WTC11 (cell line): Measurements from ENCODE around the gene STPG4. TPM values are rescaled to one million over a fixed set of nuclear protein-coding genes. Genes with fewer than 3 reads are reported as not detected.

Experiments used
- ATAC-seq: fragments of 200-7000 bp; cut with Tn5 transposase; 2 replicates; pipeline ENCODE4 v1.10.0; 2021; ENCODE audit warnings: mild to moderate bottlenecking, moderate library complexity
- CTCF ChIA-PET: fragments of 300-600 bp; sonication (Branson Sonifier 250); formaldehyde crosslinking; loops from one replicate; lab custom pipeline; 2021; ENCODE audit warnings: antibody characterized with exemption; lab: Charles Lee
- POLR2A ChIA-PET: fragments of 350-600 bp; sonication (Branson Sonifier 250); formaldehyde crosslinking; loops from one replicate; lab custom pipeline; 2021; ENCODE audit warnings: antibody characterized with exemption; lab: Charles Lee
- DNase-seq: peaks from one replicate; pipeline ENCODE4 v3.0.0; 2021; ENCODE audit warnings: low spot score
- H3K27ac Mint-ChIP-seq: 2 replicates; pipeline ENCODE4 v1.8.0; 2021; ENCODE audit warnings: mixed read lengths
- H3K27me3 Mint-ChIP-seq: 2 replicates; pipeline ENCODE4 v1.8.0; 2021; ENCODE audit warnings: low read depth, mild to moderate bottlenecking, moderate library complexity, mixed read lengths
- H3K36me3 Mint-ChIP-seq: 2 replicates; pipeline ENCODE4 v1.8.0; 2021; ENCODE audit warnings: mixed read lengths
- H3K4me1 Mint-ChIP-seq: 2 replicates; pipeline ENCODE4 v1.8.0; 2022; ENCODE audit warnings: mixed read lengths
- H3K4me3 Mint-ChIP-seq: 2 replicates; pipeline ENCODE4 v1.8.0; 2021; ENCODE audit warnings: mild to moderate bottlenecking, moderate library complexity, mixed read lengths
- H3K9me3 Mint-ChIP-seq: 2 replicates; pipeline ENCODE4 v1.8.0; 2021; ENCODE audit warnings: mixed read lengths
- AFF4 ChIP-seq: sonication (generic); formaldehyde crosslinking; IDR thresholded peaks from 2 replicates; pipeline ENCODE4 v1.8.1; 2023; ENCODE audit warnings: mild to moderate bottlenecking, missing genetic modification reagents, borderline replicate concordance
- CREM ChIP-seq: sonication (generic); formaldehyde crosslinking; IDR thresholded peaks from 2 replicates; pipeline ENCODE4 v1.8.1; 2022; ENCODE audit warnings: mild to moderate bottlenecking, missing genetic modification reagents, moderate library complexity
- ELF4 ChIP-seq: sonication (generic); formaldehyde crosslinking; IDR thresholded peaks from 2 replicates; pipeline ENCODE4 v1.8.1; 2022; ENCODE audit warnings: low read depth, mild to moderate bottlenecking, moderate library complexity, missing genetic modification reagents
- IRF1 ChIP-seq: sonication (generic); formaldehyde crosslinking; IDR thresholded peaks from 2 replicates; pipeline ENCODE4 v1.8.0; 2023; ENCODE audit warnings: missing genetic modification reagents
- NR1H2 ChIP-seq: sonication (generic); formaldehyde crosslinking; IDR thresholded peaks from 2 replicates; pipeline ENCODE4 v1.9.0; 2021; ENCODE audit warnings: mild to moderate bottlenecking, moderate library complexity, missing genetic modification reagents
- NR3C1 ChIP-seq: sonication (generic); formaldehyde crosslinking; conservative IDR thresholded peaks from 2 replicates; pipeline ENCODE4 v1.8.1; 2023; ENCODE audit warnings: low read depth, mild to moderate bottlenecking, missing genetic modification reagents
- OVOL2 ChIP-seq: fragments of 250-450 bp; sonication (Bioruptor Pico); IDR thresholded peaks from 2 replicates; pipeline ENCODE4 v1.9.0; 2021; ENCODE audit warnings: mild to moderate bottlenecking, borderline replicate concordance
- PRRX2 ChIP-seq: fragments of 250-450 bp; sonication (Bioruptor Pico); IDR thresholded peaks from 2 replicates; pipeline ENCODE4 v1.8.0; 2021; ENCODE audit warnings: mild to moderate bottlenecking
- ZMAT4 ChIP-seq: fragments of 250-450 bp; sonication (Bioruptor Pico); IDR thresholded peaks from 2 replicates; pipeline ENCODE4 v1.9.0; 2021; ENCODE audit warnings: mild to moderate bottlenecking
- ZNF263 ChIP-seq: sonication (generic); formaldehyde crosslinking; IDR thresholded peaks from 2 replicates; pipeline ENCODE4 v1.8.1; 2022; ENCODE audit warnings: low read depth, mild to moderate bottlenecking, moderate library complexity, missing genetic modification reagents
- ZNF317 ChIP-seq: sonication (generic); formaldehyde crosslinking; IDR thresholded peaks from 2 replicates; pipeline ENCODE4 v1.8.1; 2023; ENCODE audit warnings: low read depth, mild to moderate bottlenecking, moderate library complexity, missing genetic modification reagents, borderline replicate concordance
- total RNA-seq: library from RNA; stranded (reverse); gene quantifications from 3 replicates; pipeline ENCODE4 v1.2.3, GENCODE V29; 2021
- TF ChIP-seq, protein P1 (sequence below): fragments of 250-450 bp; sonication (Bioruptor Pico); conservative IDR thresholded peaks from 2 replicates; pipeline ENCODE4 v1.9.0; 2021; ENCODE audit warnings: mild to moderate bottlenecking
- TF ChIP-seq, protein P2 (sequence below): sonication (generic); formaldehyde crosslinking; IDR thresholded peaks from 2 replicates; pipeline ENCODE4 v1.8.1; 2023; ENCODE audit warnings: mild to moderate bottlenecking, moderate library complexity, missing genetic modification reagents

STPG4 gene
- total RNA-seq, 1 experiment from 2014 or later: not detected

DNA sequence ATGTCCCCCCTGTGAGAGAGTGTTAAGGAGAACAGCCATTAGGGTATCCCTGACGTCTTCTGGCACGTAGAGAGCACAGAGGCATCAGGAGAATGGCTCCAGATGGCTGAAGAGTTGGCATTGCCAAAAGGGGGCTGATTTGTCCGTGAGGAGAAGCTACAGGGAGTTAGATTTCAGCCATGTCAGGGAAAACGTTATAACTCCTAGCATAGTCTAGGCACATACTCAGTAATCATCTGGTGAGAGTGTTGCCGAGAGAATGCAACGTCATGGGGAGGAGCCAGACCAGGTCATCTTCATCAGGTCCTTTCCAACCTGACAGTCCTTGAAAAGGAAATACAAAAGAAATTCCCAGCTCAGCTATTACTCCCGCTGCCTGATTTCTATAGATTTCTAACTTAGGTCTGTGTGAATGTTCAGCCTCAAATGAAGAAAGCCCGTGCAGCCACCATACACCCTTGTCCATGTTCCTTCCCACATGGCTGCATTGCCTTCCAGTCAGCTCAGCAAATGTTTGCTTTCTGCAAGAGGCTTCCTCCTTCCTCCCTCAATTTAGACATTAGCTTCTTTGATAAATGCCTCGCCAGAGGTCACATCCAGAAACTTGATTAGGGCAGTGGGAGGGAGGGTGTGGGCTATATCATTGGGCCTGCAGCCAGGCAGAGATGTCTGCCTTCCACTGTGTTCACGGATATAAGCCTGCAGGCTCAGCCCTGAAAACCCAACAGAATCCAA is 93.0 kb downstream of the STPG4 start:
- Mint-ChIP-seq H3K27ac (no peak overlapping the region; the same call in 1 of the 2 replicates), H3K9me3 (no peaks in the 10 kb centered on the region), H3K4me1 (peaks cover 35% of the 10 kb centered on the region), H3K27me3 (no peaks in the 10 kb centered on the region), H3K36me3 (no peaks in the 10 kb centered on the region), H3K4me3 (no peak overlapping the region)
- ATAC-seq (no peak), DNase-seq (no peak)
- CTCF ChIA-PET: interaction anchor here (1.0 kb wide), 1 partner anchor 11 kb away, joined by 3 read pairs; no protein-coding TSS in a partner anchor
- POLR2A ChIA-PET: no interaction called here
- TF ChIP-seq ZMAT4: no peak
- TF ChIP-seq OVOL2: no peak
- TF ChIP-seq PRRX2: no peak
- TF ChIP-seq ZNF317 (CRISPR knock-in tag): no peak
- TF ChIP-seq IRF1 (CRISPR knock-in tag): no peak
- TF ChIP-seq ZNF263 (CRISPR knock-in tag): no peak

DNA sequence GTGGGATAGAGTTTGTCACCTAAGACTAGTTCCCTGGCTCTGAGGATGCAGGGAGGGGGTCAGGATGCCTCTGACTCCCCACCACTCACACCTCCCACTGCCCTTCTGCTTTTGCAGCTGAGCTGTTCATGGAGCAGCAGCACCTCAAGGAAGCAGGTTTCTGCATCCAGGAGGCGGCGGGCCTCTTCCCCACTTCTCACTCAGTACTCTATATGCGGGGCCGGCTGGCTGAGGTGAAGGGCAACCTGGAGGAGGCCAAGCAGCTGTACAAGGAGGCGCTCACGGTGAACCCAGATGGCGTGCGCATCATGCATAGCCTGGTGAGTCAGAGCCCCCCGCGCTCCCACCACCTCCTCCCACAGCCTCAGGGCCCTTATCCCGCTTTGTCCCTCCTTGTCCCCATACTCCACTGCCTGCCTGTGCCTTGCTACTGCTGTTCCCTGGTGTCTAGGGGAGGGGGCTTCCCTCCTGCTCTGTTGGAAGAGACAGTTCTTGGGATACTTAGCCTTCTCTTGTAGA is 94.4 kb downstream of the STPG4 start:
- no peaks in the 10 kb centered on the region for H3K27me3 Mint-ChIP-seq
- peaks cover 42% of the 10 kb centered on the region for H3K4me1 Mint-ChIP-seq
- no peak for TF ChIP-seq CREM (CRISPR knock-in tag)
- TF ChIP-seq NR1H2 (CRISPR knock-in tag): no peak
- TF ChIP-seq AFF4: no peak
- no peak for TF ChIP-seq ELF4 (CRISPR knock-in tag)
- TF ChIP-seq, protein P1, sequence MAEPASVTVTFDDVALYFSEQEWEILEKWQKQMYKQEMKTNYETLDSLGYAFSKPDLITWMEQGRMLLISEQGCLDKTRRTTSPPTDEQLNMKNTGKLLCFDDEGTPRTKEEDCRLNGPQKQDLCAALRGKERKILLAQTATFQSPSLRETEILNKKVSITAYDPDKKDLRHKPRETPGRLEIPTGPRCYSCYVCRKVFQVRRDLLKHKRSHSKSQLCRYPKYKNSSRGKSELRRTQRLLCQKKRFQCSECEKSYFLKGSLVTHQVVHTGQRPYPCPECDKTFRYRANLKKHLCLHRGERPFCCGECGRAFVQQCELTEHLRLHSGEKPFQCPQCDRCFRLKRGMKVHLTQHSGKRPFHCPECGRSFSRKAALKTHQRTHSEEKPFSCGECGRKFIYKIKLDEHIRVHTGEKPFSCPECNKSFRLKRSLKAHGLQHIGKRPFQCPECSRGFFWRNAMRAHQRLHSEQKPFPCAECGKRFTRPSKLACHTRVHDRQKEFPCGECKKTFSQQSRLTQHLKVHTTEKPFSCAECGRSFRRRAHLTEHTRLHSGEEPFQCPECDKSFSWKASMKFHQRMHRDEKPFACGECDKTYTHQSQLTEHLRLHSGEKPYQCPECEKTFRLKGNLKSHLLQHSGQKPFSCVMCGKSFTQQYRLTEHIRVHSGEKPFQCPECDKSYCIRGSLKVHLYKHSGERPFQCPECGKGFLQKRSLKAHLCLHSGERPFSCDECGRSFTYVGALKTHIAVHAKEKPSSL: no peak
- TF ChIP-seq NR3C1 (CRISPR knock-in tag): no peak
- TF ChIP-seq, protein P2, sequence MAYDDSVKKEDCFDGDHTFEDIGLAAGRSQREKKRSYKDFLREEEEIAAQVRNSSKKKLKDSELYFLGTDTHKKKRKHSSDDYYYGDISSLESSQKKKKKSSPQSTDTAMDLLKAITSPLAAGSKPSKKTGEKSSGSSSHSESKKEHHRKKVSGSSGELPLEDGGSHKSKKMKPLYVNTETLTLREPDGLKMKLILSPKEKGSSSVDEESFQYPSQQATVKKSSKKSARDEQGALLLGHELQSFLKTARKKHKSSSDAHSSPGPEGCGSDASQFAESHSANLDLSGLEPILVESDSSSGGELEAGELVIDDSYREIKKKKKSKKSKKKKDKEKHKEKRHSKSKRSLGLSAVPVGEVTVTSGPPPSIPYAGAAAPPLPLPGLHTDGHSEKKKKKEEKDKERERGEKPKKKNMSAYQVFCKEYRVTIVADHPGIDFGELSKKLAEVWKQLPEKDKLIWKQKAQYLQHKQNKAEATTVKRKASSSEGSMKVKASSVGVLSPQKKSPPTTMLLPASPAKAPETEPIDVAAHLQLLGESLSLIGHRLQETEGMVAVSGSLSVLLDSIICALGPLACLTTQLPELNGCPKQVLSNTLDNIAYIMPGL (CRISPR knock-in tag): no peak
- TF ChIP-seq, all 79 proteins: peak for 0

More for the DNA sequence above, 94.4 kb downstream of the STPG4 start:
- DNase-seq (no peak), ATAC-seq (no peak)
- H3K36me3 Mint-ChIP-seq: no peaks in the 10 kb centered on the region
- CTCF ChIA-PET: no interaction called here
- no peaks in the 10 kb centered on the region for H3K9me3 Mint-ChIP-seq
- POLR2A ChIA-PET: no interaction called here
- no peak overlapping the region for H3K27ac Mint-ChIP-seq
- no peak overlapping the region for H3K4me3 Mint-ChIP-seq
